GM19328 (cell line): Measurements from ENCODE around the gene ZNF140.

Experiments used
- ATAC-seq: cut with Tn5 transposase; IDR thresholded peaks from one replicate; pipeline ENCODE4 v1.9.1; 2021; ENCODE audit warnings: mild to moderate bottlenecking, moderate library complexity; ENCODE audit not compliant: unreplicated experiment

ZNF140 gene

GRCh38 chr12:133130038-133130807 is 49.5 kb downstream of the ZNF140 start, which contains the start of the genes ZNF10 and ZNF891:
TSS of gene ZNF10 (plus strand) at chr12:133130627. CDS start at chr12:133144493, 13,866 bp downstream.
TSS of gene ZNF891 (minus strand) at chr12:133130274. CDS start at chr12:133121918, 8,356 bp downstream.
- peak; percentile 94 for ATAC-seq

GRCh38 chr12:133130808-133131128 is 50.0 kb downstream of the ZNF140 start:
- ATAC-seq = peak; percentile 3

GRCh38 chr12:133135747-133136146 is 55.0 kb downstream of the ZNF140 start:
- no peak for ATAC-seq

- no peak for ATAC-seq
Observed at GRCh38 chr12:133145981-133146380, 65.3 kb downstream of the ZNF140 start.

- no peak for ATAC-seq
Observed at GRCh38 chr12:133156125-133156690, 75.5 kb downstream of the ZNF140 start.
